Endothelial cell of umbilical vein (primary cell): ENCODE data around the gene SAMD1.

ENCODE experiments used
- MYC ChIP-seq: IDR thresholded peaks from one replicate; pipeline ENCODE4 v1.6.1; 2011; ENCODE audit warnings: mild to moderate bottlenecking, low read depth, low read length
- POLR2A ChIP-seq: IDR thresholded peaks from 2 replicates; pipeline ENCODE4 v1.6.1; 2012; ENCODE audit warnings: low read depth, mild to moderate bottlenecking, control low read depth, low read length
- POLR2AphosphoS5 ChIP-seq: IDR thresholded peaks from 2 replicates; pipeline ENCODE4 v1.6.1; 2012; ENCODE audit warnings: low read depth, mild to moderate bottlenecking, control low read depth, low read length, moderate library complexity; ENCODE audit not compliant: insufficient read depth

- TF ChIP-seq POLR2AphosphoS5 (no peak), MYC (no peak), POLR2A (no peak)
Observed at GRCh38 chr19:14053500-14053899, 37.1 kb downstream of the SAMD1 start.
